ENCODE data around the gene GIT1. TPM values are rescaled to one million over a fixed set of nuclear protein-coding genes. Genes with fewer than 3 reads are reported as not detected.
A peak's percentile ranks its signal among the peaks of the same experiment; 100 is the strongest.

Gene GIT1
- total RNA-seq, 1 donor from 2014 or later, result 54.9 TPM

DNA sequence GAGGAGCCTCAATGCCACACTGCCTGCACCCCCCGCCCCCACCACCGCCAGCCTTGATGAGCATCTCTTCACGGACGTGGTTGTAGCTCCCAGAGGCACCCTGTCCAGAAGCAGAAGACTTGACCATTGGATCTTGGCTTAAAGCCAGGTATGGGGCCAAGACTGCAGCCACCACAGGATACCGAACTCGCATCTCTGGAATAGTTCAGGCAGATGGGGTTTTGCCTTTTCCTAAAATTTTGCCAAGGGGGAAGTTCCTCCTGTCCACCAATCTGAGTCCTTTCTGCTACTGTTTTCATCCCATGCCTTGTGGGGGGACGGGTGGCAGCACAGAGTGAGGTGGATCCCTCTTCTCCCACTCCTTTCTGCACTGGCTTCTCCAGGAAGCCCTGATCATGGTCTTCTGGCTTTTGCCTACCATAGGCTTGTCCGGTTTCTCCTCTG lies 32.3 kb upstream of the GIT1 start:
- Mint-ChIP-seq H3K4me3 (ENCODE audit: low read depth) (no peak overlapping the region), H3K9me3 (ENCODE audit: low read depth) (no peaks in the 10 kb centered on the region), H3K27me3 (peaks cover 80% of the 10 kb centered on the region), H3K27ac (peak overlapping the region; percentile 62), H3K36me3 (ENCODE audit: insufficient read depth) (peaks cover 2% of the 10 kb centered on the region), H3K4me1 (ENCODE audit: low read depth) (peaks cover 3% of the 10 kb centered on the region)
- TF ChIP-seq, protein P1, sequence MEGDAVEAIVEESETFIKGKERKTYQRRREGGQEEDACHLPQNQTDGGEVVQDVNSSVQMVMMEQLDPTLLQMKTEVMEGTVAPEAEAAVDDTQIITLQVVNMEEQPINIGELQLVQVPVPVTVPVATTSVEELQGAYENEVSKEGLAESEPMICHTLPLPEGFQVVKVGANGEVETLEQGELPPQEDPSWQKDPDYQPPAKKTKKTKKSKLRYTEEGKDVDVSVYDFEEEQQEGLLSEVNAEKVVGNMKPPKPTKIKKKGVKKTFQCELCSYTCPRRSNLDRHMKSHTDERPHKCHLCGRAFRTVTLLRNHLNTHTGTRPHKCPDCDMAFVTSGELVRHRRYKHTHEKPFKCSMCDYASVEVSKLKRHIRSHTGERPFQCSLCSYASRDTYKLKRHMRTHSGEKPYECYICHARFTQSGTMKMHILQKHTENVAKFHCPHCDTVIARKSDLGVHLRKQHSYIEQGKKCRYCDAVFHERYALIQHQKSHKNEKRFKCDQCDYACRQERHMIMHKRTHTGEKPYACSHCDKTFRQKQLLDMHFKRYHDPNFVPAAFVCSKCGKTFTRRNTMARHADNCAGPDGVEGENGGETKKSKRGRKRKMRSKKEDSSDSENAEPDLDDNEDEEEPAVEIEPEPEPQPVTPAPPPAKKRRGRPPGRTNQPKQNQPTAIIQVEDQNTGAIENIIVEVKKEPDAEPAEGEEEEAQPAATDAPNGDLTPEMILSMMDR (IDR thresholded peaks at IDR 0.05; ENCODE audit: unreplicated experiment), result no peak
- no peak for DNase-seq (ENCODE audit: low spot score, unreplicated experiment)

DNA sequence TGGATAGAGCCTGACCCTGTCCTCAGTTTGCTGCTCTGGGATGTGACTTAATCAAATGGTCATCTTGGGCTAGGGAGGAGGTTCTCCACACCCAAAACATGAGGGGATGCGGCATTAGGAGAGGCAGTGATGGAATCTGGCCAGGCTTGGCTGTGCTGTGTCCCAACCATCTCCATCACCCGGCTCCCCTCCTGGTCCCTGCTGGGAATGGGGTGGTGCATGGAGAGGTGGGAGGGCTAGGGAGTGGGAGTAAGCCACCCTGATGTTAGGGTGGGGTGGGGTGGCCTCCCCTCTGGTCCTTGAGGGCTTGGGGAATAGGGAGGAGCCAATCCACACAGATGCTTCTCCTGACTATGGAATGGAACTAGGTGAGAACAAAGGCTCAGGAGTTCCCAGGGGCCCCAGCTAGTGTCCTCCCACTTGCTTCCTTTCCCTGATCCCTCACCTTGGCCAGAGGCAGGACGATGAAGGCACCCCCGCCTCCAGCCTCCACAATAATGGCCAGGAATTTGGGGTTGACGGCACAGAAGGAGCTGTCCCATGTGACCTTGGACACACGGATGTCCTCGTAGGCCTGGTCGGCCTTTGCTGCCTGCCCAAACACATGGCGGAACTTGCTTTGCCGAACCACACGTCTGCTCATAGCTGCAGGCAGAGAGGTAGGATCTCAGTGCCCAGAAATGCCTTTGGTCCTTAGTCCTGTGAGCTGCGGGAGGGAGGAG lies 31.5 kb upstream of the GIT1 start:
- TF ChIP-seq, protein P1 (IDR thresholded peaks at IDR 0.05; ENCODE audit: unreplicated experiment), result no peak
- no peak overlapping the region for H3K4me3 Mint-ChIP-seq (ENCODE audit: low read depth)
- peaks cover 2% of the 10 kb centered on the region for H3K36me3 Mint-ChIP-seq (ENCODE audit: insufficient read depth)
- H3K27ac Mint-ChIP-seq, result no peak overlapping the region
- H3K9me3 Mint-ChIP-seq (ENCODE audit: low read depth), result no peaks in the 10 kb centered on the region
- peaks cover 3% of the 10 kb centered on the region for H3K4me1 Mint-ChIP-seq (ENCODE audit: low read depth)
- H3K27me3 Mint-ChIP-seq, result peaks cover 88% of the 10 kb centered on the region
- no peak for DNase-seq (ENCODE audit: low spot score, unreplicated experiment)

DNA sequence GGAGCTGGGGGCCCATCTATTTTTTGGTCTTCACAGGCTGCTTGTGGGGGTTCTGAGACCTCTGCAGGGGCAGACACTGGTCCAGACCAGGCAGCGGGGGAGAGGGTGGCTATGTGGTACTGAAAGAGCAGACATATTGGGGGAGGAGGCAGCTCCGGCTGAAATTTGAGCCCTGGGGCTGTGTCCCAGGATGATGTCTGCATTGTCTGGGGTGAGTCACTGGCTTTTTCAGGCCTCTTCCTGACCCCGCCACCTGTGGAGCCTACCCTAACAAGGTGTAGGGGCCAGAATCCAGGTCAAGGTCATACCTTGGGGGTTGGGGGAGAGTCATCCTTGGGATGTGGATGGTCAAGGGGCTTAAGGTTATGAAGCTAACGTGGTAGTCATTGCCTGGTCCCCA lies 30.8 kb upstream of the GIT1 start:
- Mint-ChIP-seq H3K36me3 (ENCODE audit: insufficient read depth) (no peaks in the 10 kb centered on the region), H3K4me3 (ENCODE audit: low read depth) (no peak overlapping the region), H3K27ac (no peak overlapping the region), H3K27me3 (peaks cover 90% of the 10 kb centered on the region), H3K4me1 (ENCODE audit: low read depth) (peaks cover 5% of the 10 kb centered on the region), H3K9me3 (ENCODE audit: low read depth) (no peaks in the 10 kb centered on the region)
- TF ChIP-seq, protein P1 (IDR thresholded peaks at IDR 0.05; ENCODE audit: unreplicated experiment), result no peak
- DNase-seq (ENCODE audit: low spot score, unreplicated experiment), result no peak

DNA sequence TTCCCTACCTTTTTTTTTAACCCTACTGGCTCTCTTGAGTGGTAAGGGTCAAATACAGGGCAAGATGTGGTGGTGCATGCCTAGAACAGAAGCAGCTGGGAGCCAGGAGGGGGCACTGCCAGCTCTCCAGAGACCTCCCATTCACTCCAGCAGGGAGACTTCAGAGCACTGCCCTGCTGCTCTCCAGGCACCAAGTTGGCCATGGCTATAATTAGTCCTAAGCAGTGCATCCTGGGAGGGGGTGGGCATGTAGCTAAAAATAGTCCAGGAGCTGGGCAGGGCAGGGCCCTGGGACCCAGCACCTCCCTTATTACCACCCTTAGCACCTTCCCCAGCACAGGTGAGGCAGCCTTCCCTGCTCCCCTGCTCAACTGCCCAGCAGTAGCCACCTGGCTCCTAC lies 29.8 kb upstream of the GIT1 start:
- no peak for DNase-seq (ENCODE audit: low spot score, unreplicated experiment)
- TF ChIP-seq, protein P1 (IDR thresholded peaks at IDR 0.05; ENCODE audit: unreplicated experiment), result no peak

DNA sequence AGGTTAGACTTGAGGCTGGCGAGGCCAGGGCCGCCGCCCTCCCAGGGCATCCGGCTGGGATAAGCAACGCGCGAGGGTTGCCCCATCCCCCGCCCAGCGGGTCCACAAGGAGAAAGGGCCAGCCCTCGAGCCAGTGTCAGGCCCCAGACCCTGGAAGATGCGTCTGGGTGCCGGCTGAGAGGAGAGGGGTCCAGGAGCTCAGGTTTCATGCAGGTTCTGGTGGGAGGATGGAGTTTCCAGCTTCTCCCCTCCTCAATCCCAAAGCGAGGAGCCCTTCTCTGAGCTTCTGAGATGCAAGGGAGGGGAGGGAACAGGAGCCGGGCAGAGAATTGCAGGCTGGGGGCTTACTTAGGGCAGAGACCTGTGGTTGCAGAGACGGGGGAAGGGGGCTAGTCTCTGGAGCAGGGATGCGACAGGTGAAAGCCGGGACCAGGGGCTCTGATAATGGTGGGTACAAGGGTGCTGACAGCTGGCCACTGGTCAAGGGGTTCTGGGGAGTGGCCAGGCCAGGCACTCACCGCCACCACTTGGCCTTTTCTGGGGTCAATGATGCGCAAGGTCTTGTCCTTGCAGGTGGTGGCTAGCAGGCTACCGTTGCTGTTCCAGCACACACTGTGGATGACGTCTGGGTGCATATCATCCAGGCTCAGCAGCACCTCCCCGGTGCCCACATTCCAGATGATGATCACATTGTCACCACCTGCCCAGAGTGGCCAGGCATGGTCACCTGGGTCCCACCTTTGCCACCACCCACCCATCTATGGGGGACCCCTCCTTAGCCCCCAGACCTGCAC lies 29.0 kb upstream of the GIT1 start:
- no peak overlapping the region for H3K27ac Mint-ChIP-seq
- no peaks in the 10 kb centered on the region for H3K36me3 Mint-ChIP-seq (ENCODE audit: insufficient read depth)
- H3K4me1 Mint-ChIP-seq (ENCODE audit: low read depth), result peaks cover 5% of the 10 kb centered on the region
- TF ChIP-seq, protein P1 (IDR thresholded peaks at IDR 0.05; ENCODE audit: unreplicated experiment), result no peak
- no peaks in the 10 kb centered on the region for H3K9me3 Mint-ChIP-seq (ENCODE audit: low read depth)
- H3K4me3 Mint-ChIP-seq (ENCODE audit: low read depth), result no peak overlapping the region
- H3K27me3 Mint-ChIP-seq, result peaks cover 91% of the 10 kb centered on the region
- no peak for DNase-seq (ENCODE audit: low spot score, unreplicated experiment)

More for the DNA sequence above, 29.8 kb upstream of the GIT1 start:
- Mint-ChIP-seq H3K27ac (no peak overlapping the region), H3K9me3 (ENCODE audit: low read depth) (no peaks in the 10 kb centered on the region), H3K4me3 (ENCODE audit: low read depth) (no peak overlapping the region), H3K36me3 (ENCODE audit: insufficient read depth) (no peaks in the 10 kb centered on the region), H3K4me1 (ENCODE audit: low read depth) (peaks cover 5% of the 10 kb centered on the region), H3K27me3 (peaks cover 92% of the 10 kb centered on the region)

All from progenitor cell of endocrine pancreas (in vitro differentiated cells).